ENCODE measurements around the gene RASSF7.

Gene RASSF7

GRCh38 chr11:578276-579035 lies 17.7 kb downstream of the RASSF7 start:
- H3K4me3 Mint-ChIP-seq = peak overlapping the region; percentile 88 to 93
- no peak for ATAC-seq
- H3K4me1 Mint-ChIP-seq = peaks cover 63% of the 10 kb centered on the region
- H3K27me3 Mint-ChIP-seq = peaks cover 16% of the 10 kb centered on the region
- DNase-seq = no peak
- no peaks in the 10 kb centered on the region for H3K9me3 Mint-ChIP-seq
- peak overlapping the region in 1 of 2 donors; percentile 95 for H3K27ac Mint-ChIP-seq

DNA sequence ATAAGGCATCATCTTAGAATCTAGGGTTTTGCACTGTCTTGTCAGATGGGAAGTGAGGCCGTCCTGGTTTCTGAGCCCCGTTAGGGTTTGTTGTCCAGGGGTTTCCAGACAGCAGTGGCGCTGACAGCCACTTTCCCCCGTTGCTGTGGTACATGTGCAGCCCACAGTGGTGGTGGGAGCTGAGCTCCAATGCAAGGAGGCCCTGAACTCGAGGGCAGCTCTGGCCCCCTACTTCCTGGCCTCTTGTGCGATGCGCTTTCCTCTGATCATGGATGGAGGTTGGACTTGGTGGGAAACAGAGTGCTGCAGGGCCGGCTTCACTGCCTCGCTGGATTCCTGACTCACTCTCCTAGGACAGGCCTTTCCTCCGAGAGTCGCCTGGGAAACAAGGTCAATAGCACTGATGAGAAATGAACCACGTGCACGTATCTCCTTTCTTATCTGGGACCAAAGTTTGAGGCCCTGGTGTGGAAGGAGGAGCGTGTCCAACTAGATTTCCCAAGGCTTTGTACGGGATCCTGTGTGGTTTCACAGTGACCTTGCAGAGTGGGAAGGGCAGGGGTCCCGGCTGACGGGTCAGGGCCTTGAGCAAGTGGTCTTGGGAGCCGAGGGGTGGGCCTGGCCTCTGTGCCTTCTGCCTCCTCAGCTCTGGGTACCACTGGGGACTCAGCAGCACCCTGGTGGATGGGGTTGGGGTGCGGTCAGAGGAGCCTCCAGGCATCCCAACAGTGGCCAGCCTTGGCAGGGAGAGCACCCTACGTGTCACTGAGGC lies 19.2 kb downstream of the RASSF7 start:
- peak overlapping the region in 1 of 2 donors; percentile 95 for H3K27ac Mint-ChIP-seq
- H3K27me3 Mint-ChIP-seq = peaks cover 4% of the 10 kb centered on the region
- DNase-seq (no peak), ATAC-seq (no peak)
- H3K4me1 Mint-ChIP-seq = peaks cover 58% of the 10 kb centered on the region
- no peaks in the 10 kb centered on the region for H3K9me3 Mint-ChIP-seq
- H3K4me3 Mint-ChIP-seq = peak overlapping the region in 1 of 2 donors; percentile 93

GRCh38 chr11:581342-581741 lies 20.6 kb downstream of the RASSF7 start:
- no peak for DNase-seq
- H3K27ac Mint-ChIP-seq = peak overlapping the region; percentile 53 to 61
- ATAC-seq = no peak
- H3K4me3 Mint-ChIP-seq = peak overlapping the region in 1 of 2 donors; percentile 11
- H3K9me3 Mint-ChIP-seq = no peaks in the 10 kb centered on the region
- peaks cover 60% of the 10 kb centered on the region for H3K4me1 Mint-ChIP-seq
- no peaks in the 10 kb centered on the region for H3K27me3 Mint-ChIP-seq

GRCh38 chr11:581752-582151 lies 21.0 kb downstream of the RASSF7 start:
- H3K4me1 Mint-ChIP-seq = peaks cover 64% of the 10 kb centered on the region
- ATAC-seq (no peak), DNase-seq (no peak)
- no peaks in the 10 kb centered on the region for H3K27me3 Mint-ChIP-seq
- H3K4me3 Mint-ChIP-seq = no peak overlapping the region
- no peak overlapping the region for H3K27ac Mint-ChIP-seq
- H3K9me3 Mint-ChIP-seq = no peaks in the 10 kb centered on the region

- ATAC-seq (no peak), DNase-seq (no peak)
- Mint-ChIP-seq H3K4me3 (no peak overlapping the region), H3K27me3 (no peaks in the 10 kb centered on the region), H3K4me1 (peaks cover 66% of the 10 kb centered on the region), H3K27ac (peak overlapping the region; percentile 74 to 84), H3K9me3 (no peaks in the 10 kb centered on the region)
Observed at GRCh38 chr11:584287-584686, 23.5 kb downstream of the RASSF7 start.

DNA sequence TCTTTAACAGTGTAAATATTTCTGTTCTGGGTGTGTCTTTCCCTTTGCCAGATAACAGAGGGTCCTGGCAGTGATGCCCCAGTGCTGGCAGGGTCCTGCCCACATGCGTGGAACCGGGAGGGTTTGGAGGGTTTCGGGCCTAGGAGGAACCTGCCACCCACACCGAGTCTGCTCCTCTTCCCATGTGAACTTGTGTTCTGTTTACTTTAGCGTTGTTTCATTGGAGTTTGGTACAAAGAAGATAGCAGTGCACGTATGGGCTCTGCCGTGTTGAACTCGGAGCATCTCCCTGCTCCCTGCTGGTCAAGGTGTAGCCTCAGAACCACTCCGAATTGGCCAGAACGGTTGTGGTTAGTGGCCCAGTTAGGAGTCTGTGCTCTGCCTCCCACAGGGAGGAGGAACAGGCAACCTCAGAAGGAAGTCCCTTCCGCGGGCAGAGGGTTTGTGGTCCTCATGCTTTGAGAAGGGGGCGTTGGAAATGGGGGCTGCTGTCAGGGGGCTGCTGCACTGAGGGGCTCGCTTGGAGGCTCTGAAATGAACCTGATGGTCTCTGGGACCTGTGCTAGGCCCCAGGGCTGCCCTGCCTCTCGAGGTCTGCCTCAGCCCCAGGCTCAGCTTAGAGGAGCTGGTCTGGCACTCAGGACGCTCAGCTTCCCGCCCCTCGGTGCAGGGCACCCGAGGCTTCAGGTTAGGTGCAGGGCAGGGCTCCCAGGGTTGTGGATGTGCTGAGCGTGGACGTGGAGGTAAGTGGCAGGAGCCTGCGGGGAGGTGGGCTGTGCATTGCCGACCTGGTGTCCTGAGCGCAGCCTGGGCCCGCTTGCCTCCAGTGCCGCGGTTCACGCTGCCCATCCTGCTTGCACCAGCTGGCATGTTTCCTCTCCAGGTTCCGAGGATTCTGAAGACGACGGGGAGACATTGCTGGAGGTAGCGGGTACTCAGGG lies 25.9 kb downstream of the RASSF7 start:
- DNase-seq = no peak
- no peaks in the 10 kb centered on the region for H3K27me3 Mint-ChIP-seq
- peaks cover 51% of the 10 kb centered on the region for H3K4me1 Mint-ChIP-seq
- H3K4me3 Mint-ChIP-seq = peak overlapping the region; percentile 51 to 86
- peak overlapping the region in 1 of 2 donors; percentile 99 for H3K27ac Mint-ChIP-seq
- no peak for ATAC-seq
- H3K9me3 Mint-ChIP-seq = no peaks in the 10 kb centered on the region

- ATAC-seq = peak; percentile 58
- Mint-ChIP-seq H3K9me3 (no peaks in the 10 kb centered on the region), H3K27me3 (no peaks in the 10 kb centered on the region), H3K4me1 (peaks cover 51% of the 10 kb centered on the region), H3K27ac (peak overlapping the region; percentile 98 to 99), H3K4me3 (peak overlapping the region; percentile 82 to 86)
- no peak for DNase-seq
Observed at GRCh38 chr11:587546-587945, 26.8 kb downstream of the RASSF7 start.

DNA sequence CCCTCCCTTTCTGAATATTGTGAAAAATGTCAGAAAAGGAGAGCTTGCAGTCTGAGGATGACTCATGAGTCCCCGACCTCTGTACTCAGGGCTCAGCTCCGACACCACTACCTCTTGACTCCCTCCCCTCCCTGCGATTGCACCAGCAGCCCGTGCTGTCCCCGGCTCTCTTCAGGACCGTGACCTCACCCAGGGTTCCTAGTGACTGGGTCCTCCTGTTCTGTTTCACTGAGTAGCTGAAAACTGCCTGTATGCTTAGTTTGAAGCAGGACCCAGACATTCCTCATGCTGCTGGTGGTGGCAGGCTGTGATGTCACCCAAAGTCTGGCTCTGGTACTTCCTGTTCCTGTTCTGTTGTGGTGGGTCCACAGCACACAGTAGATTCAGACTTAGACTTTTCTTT lies 27.2 kb downstream of the RASSF7 start:
- Mint-ChIP-seq H3K27ac (peak overlapping the region; percentile 98 to 99), H3K4me3 (peak overlapping the region; percentile 82 to 86), H3K9me3 (no peaks in the 10 kb centered on the region), H3K27me3 (no peaks in the 10 kb centered on the region), H3K4me1 (peaks cover 56% of the 10 kb centered on the region)
- peak; percentile 76 to 85 for DNase-seq
- peak; percentile 99 for ATAC-seq

DNA sequence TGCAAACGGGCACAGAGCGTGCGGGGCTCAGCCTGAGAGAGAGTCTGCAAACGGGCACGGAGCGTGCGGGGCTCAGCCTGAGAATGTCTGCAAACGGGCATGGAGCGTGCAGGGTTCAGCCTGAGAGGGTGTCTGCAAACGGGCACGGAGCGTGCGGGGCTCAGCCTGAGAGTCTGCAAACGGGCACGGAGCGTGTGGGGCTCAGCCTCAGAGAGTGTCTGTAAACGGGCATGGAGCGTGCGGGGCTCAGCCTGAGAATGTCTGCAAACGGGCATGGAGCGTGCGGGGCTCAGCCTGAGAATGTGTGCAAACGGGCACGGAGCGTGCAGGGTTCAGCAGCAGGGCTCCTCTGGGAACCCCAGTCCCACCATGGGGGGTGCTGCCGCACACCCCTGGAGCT lies 29.0 kb downstream of the RASSF7 start:
- H3K27ac Mint-ChIP-seq = no peak overlapping the region
- H3K4me3 Mint-ChIP-seq = no peak overlapping the region
- no peaks in the 10 kb centered on the region for H3K9me3 Mint-ChIP-seq
- ATAC-seq (no peak), DNase-seq (no peak)
- H3K4me1 Mint-ChIP-seq = peaks cover 51% of the 10 kb centered on the region
- H3K27me3 Mint-ChIP-seq = no peaks in the 10 kb centered on the region

DNA sequence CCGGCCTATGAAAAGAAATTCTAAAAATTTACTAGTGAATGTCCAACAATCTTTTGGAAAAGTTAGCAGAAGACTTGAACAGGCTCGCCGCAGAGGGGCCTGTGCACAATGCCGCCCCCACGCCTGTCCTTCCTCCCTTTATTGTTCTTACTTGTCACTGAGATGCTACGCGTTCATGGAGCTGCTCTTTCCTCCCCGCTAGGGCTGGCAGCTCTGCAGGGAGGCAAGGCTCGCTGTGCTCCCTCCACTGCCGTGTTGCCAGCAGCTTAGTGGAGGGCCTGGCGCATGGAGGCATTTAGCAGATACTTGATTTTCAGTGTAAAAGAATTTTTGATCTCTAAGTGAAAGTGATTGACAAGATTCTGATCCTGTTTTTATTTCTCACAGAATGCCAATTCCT lies 30.2 kb downstream of the RASSF7 start:
- no peaks in the 10 kb centered on the region for H3K9me3 Mint-ChIP-seq
- no peak overlapping the region for H3K27ac Mint-ChIP-seq
- H3K4me3 Mint-ChIP-seq = no peak overlapping the region
- H3K4me1 Mint-ChIP-seq = peaks cover 58% of the 10 kb centered on the region
- no peak for ATAC-seq
- H3K27me3 Mint-ChIP-seq = no peaks in the 10 kb centered on the region
- no peak for DNase-seq

GRCh38 chr11:592501-592900 lies 31.7 kb downstream of the RASSF7 start:
- no peak overlapping the region for H3K4me3 Mint-ChIP-seq
- H3K9me3 Mint-ChIP-seq = no peaks in the 10 kb centered on the region
- DNase-seq = no peak
- ATAC-seq = no peak
- H3K4me1 Mint-ChIP-seq = peaks cover 57% of the 10 kb centered on the region
- no peak overlapping the region for H3K27ac Mint-ChIP-seq
- no peaks in the 10 kb centered on the region for H3K27me3 Mint-ChIP-seq

DNA sequence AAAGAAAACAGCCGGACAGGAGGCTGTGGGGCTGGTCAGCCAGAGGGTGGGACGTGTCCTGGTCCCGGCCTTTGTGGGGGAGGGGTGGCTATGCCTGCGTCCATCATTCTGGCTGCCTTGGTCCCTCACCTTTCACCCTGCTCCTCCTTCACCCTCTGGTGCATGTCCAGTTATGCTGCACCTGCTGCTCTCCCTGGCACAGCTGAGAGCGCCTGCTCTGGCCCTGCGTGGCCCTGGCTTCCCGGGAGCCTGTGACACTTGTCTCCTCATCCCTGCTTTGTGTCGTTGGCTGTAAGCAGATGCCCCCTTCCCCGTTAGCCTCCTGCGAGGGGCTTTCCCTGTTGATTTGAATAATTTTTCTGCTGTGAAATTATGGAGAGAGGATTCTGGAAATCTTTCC lies 32.1 kb downstream of the RASSF7 start:
- ATAC-seq (no peak), DNase-seq (no peak)
- no peaks in the 10 kb centered on the region for H3K9me3 Mint-ChIP-seq
- H3K4me1 Mint-ChIP-seq = peaks cover 52% of the 10 kb centered on the region
- no peak overlapping the region for H3K27ac Mint-ChIP-seq
- no peak overlapping the region for H3K4me3 Mint-ChIP-seq
- no peaks in the 10 kb centered on the region for H3K27me3 Mint-ChIP-seq

- ATAC-seq = no peak
- Mint-ChIP-seq H3K27ac (no peak overlapping the region), H3K27me3 (no peaks in the 10 kb centered on the region), H3K4me3 (no peak overlapping the region), H3K9me3 (no peaks in the 10 kb centered on the region), H3K4me1 (peaks cover 48% of the 10 kb centered on the region)
- no peak for DNase-seq
Observed at GRCh38 chr11:593347-593746, 32.6 kb downstream of the RASSF7 start.

GRCh38 chr11:595400-595799 lies 34.6 kb downstream of the RASSF7 start:
- ATAC-seq (no peak), DNase-seq (no peak)
- Mint-ChIP-seq H3K27me3 (no peaks in the 10 kb centered on the region), H3K4me1 (peaks cover 33% of the 10 kb centered on the region), H3K27ac (no peak overlapping the region), H3K4me3 (no peak overlapping the region), H3K9me3 (no peaks in the 10 kb centered on the region)

DNA sequence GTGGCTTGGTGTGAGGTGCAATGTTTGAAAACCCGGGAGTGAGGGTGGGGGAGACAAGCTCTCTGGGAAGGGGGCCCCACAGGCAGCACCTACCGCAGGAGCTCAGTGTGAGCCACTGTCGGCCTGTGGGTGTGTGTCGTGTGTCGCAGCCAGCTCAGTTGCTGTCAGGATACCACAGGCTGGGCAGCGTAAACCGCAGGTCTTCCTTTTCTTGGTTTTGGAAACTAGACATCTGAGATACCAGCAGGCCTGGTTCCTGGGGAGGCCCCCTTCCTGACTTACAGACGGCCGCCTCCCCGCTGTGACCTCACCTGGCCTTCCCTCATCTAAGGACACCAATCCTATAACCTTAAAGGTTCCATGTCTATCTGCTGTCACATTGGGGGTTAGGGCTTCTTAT lies 35.6 kb downstream of the RASSF7 start:
- no peak overlapping the region for H3K4me3 Mint-ChIP-seq
- H3K27me3 Mint-ChIP-seq = no peaks in the 10 kb centered on the region
- ATAC-seq (peak; percentile 35), DNase-seq (no peak)
- peaks cover 33% of the 10 kb centered on the region for H3K4me1 Mint-ChIP-seq
- H3K9me3 Mint-ChIP-seq = no peaks in the 10 kb centered on the region
- no peak overlapping the region for H3K27ac Mint-ChIP-seq

Data from stimulated activated naive CD8-positive, alpha-beta T cell treated with anti-CD3 and anti-CD28 coated beads, Interleukin-15, amount 100 ng/mL, for 72 hours (primary cell).